GM19395 (cell line): Measurements from ENCODE around the gene FAM193A.
"Not testable (repeated sequence)": the region's sequence is repeated elsewhere in the genome, so short reads cannot be mapped to it uniquely, and the experiment has no call there.

Experiments used
- ATAC-seq: cut with Tn5 transposase; IDR thresholded peaks from one replicate; pipeline ENCODE4 v1.9.1; 2021; ENCODE audit warnings: mild to moderate bottlenecking, moderate library complexity; ENCODE audit not compliant: unreplicated experiment

The FAM193A gene

GRCh38 chr4:2648159-2648814 is 111.8 kb downstream of the FAM193A start:
- ATAC-seq, result no peak

GRCh38 chr4:2649604-2650114 is 113.2 kb downstream of the FAM193A start:
- ATAC-seq, result no peak

GRCh38 chr4:2650276-2650675 is 113.8 kb downstream of the FAM193A start:
- ATAC-seq, result no peak

- no peak for ATAC-seq
Measured at GRCh38 chr4:2651546-2651945, 115.1 kb downstream of the FAM193A start.

DNA sequence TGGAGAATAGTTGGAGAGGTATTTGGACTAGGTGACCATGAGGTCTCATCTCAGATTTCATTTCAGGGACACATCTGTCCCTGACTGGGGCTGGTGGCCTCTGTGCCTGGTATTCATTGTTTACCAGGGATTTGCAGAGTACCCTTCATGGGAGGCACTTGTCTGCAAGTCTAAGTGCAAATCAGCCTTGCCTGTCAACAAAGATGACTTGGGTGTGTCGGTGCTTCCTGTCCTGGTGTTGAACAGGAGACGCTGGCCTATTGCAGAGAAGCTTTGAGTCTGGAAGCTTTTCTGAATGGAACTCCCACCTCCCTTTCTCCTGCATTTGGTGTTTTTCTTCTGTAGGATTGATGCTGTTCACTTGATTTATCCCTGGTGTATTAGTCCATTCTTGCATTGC is 115.6 kb downstream of the FAM193A start:
- ATAC-seq, result no peak

DNA sequence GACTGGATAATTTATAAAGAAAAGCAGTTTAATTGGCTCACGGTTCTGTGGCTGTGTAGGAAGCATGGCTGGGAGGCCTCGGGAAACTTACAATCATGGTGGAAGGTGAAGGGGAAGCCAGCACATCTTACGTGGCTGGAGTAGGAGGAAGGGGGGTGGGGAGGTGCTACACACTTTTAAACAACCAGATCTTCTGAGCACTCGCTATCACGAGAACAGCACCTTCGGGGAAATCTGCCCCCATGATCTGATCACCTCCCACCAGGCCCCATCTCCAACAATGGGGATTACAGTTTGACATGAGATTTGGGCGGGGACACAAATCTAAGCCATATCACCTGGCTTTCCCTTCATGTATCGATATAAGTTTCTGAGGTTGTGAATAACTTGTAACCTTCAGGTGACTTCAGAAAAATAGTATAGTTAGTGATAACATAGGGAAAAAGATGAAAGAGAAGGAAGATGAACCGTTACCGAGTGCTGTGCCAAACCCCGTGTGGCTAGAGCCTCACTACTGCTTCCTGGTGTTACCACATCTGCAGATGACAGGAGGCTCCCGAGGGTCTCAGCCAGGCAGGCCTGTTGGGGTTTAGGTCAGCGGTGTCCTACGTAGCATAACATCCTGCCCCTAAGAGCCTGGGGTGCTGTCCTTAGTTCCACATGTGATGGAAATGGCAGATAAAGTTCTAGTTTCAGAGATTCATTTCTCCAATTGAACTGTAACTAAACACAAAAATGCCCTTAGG is 116.1 kb downstream of the FAM193A start:
- ATAC-seq, result no peak

- ATAC-seq, result no peak
Measured at GRCh38 chr4:2660596-2661211, 124.3 kb downstream of the FAM193A start.

GRCh38 chr4:2662598-2662997 is 126.2 kb downstream of the FAM193A start:
- ATAC-seq, result no peak

GRCh38 chr4:2663275-2663674 is 126.8 kb downstream of the FAM193A start:
- ATAC-seq, result no peak

DNA sequence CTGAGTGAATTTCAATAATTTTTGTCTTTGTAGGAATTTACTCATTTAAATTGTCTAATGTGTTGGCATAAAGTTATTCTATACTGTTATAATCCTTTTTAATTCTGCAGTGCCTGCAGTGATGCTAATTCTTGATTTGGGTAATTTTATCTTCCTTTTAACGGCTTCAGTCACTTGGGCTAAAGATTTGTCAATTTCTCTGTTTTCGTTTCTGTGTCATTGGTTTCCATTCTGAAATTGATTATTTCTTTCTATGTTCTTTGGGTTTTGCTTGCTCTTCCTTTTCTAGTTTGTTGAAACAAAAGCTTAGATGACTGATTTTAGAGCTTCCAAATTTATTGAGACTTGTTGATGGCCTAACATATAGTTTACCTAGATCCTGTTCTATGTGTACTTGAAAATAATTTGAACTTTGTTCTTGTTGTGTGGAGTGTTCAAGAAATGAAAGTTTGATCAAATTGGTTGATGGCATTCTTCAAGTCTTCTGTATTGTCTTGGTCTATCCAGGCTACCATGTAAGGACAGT is 130.3 kb downstream of the FAM193A start:
- ATAC-seq, result no peak

- ATAC-seq, result no peak
Measured at GRCh38 chr4:2667428-2667827, 131.0 kb downstream of the FAM193A start.

DNA sequence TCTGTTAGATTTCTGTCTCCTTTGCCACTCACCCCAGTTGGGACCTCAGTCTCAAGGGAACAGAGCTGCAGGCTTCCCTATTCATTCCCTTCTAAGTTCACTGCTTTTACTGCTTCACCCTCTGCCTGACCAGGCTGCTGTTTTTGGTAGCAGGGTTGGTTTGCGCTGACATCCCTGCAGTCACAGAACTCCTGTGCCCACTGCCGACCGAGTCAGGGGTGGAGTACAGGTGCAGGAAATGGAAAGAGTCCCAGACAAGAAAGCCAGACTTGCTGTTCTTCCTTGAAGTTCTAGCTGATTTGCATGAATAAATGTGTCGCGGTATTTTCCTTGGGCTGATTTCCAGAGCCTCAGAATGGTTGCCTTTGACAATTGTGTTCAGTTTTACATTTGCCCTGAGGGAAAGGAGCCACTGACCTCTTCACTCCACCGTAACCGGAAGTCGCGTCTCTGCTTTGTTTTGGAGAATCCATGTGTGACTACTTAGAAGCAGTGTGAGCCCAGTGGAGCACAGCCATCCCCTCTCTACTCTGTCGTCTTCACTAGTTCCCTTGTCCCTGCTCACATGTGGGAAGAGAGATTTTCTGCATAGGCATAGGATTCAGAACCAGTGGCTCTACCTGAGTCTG is 134.9 kb downstream of the FAM193A start:
- no peak for ATAC-seq

DNA sequence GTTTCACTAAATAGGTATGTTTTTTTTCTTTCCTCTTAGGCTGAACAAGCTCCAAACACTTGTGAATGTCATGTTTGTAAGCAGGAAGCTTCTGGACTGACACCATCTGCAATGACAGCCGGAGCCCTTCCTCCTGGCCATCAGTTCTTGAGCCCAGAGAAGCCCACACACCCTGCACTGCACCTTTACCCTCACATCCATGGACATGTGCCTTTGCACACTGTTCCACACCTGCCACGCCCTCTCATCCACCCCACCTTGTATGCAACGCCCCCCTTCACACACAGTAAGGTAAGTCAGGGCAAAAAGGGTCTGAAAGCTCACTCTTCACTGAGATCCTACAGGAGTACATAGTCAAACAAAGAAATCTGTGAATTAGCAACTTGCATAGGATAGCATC is 135.6 kb downstream of the FAM193A start:
- no peak for ATAC-seq

GRCh38 chr4:2672700-2673099 is 136.3 kb downstream of the FAM193A start:
- ATAC-seq, result no peak

DNA sequence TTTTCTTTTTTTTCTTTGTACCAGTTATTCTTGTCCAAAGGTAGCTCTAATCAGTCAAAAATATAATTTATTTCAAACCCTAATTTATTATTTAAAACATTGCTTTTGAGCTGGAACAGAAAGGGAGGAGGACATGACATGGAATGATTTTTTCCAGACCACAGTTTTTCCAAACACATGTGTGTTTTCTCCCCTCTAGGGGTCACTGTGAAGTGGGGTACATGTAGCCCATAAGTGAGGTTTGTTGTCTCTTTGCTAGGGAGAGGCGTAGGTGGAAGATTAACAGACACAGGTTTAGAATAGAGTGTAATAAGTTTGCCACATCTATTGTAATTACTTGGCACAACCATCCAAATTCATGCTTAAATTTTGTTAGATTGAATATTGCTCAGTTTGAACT is 136.7 kb downstream of the FAM193A start:
- ATAC-seq, result no peak

GRCh38 chr4:2679762-2680161 is 143.3 kb downstream of the FAM193A start:
- ATAC-seq, result not testable (repeated sequence)

DNA sequence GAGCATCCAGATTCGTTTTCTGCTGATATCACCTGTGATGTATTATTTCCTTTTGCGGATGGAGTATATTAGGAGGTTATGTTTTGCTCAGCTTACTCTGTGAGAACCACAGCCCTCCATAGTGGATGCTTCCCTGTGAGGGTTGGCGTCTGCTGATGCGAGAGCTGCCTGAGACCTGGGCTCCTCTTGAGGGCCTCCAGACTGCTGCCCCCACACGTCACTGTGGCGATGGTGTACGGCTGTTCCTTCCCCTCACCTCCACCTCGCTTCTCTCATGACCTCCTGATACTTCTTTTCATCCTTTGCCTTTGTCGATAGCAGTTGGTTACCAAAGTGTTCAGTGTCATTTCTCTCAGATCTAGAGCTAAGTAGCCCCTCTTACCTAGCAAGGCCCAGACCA is 148.0 kb downstream of the FAM193A start:
- ATAC-seq, result no peak

DNA sequence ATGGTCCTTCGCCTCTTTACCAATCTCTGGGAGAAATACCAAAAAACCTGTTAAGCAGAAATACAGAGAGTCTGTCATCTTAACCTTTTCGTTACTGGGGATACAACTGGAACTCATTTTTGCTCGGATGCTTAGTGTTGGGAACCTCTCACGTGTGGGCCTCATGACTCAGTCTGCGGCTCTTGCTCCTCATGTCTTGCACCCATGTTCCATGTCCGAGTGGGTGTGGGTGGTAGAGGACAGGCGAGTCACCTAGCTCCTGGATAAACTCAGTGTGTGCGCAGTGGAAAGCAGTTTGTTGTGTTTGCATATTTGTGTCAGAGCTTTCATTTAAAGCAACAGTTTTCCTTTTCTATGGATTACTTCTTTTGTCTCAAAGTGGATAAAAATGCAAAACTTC is 149.1 kb downstream of the FAM193A start:
- no peak for ATAC-seq

DNA sequence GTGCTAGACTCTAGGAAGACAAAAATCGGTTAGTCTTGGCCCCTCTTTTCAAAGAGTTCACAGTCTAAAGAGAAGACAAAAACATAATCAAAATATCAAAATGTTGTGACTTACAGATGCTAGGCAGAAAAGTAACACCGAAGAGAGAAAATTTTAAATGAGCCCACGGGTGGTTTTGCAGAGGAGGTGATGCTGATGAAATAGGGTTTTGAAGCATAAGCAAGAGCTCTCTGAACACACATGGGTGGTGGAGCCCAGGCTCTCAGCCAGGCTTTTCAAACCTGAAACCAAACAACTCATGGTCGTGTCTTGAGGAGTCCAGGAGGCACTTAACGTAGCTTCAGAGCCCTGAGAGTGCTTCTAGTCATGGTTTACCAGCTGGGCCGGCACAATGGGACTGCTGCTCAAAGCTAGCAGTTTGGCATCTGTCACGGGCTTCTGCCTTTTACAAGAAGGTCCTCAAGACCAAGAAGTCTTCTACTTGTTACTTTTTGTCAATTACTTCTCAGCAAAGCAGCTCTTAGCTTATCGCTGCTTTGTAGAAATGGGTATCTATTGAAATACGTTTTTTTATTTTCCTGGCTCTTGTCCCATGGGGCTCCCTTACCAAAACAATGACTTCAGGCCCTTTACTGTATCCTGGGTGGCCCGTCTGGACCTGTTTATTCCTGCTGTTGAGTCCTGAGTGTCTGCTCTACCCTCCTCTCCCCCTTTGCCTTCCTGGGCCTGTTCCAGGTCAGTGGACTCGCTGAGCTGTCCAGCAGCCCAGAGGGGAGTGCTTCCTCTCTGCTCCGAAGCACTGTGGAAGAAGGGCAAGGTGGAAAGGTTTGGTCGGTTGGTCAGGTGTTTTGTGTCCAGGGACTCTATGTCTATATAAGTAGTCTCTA is 150.2 kb downstream of the FAM193A start:
- no peak for ATAC-seq

GRCh38 chr4:2688281-2688680 is 151.8 kb downstream of the FAM193A start:
- no peak for ATAC-seq
